Common myeloid progenitor, CD34-positive (primary cell): ENCODE results near the gene ZBTB4.
A peak's percentile ranks its signal among the peaks of the same experiment; 100 is the strongest.
"Not testable (repeated sequence)": the region's sequence is repeated elsewhere in the genome, so short reads cannot be mapped to it uniquely, and the experiment has no call there.

Source experiments
- CTCF ChIA-PET: fragments of 350-600 bp; sonication (Branson Sonifier 250); formaldehyde crosslinking; loops from one replicate; lab custom pipeline; 2021; ENCODE audit warnings: antibody characterized with exemption; lab: Charles Lee
- POLR2A ChIA-PET: fragments of 350-600 bp; sonication (Branson Sonifier 250); formaldehyde crosslinking; loops from one replicate; lab custom pipeline; 2021; ENCODE audit warnings: antibody characterized with exemption; lab: Charles Lee
- DNase-seq, 3 donors: peaks; one replicate each; pipeline versions ENCODE4 v3.0.0 to v3.0.0-alpha.2; 2013
- H3K27ac ChIP-seq, 2 experiments: 1 replicate in 1 of 2; 2 replicates in 1 of 2; pipeline ENCODE4 v1.7.0; 2013; ENCODE audit warnings: inconsistent platforms in 2 of 2, low read length in 2 of 2, mild to moderate bottlenecking in 2 of 2, low read depth in 1 of 2, moderate library complexity in 1 of 2; ENCODE audit not compliant: severe bottlenecking in 2 of 2, insufficient read depth in 1 of 2, poor library complexity in 1 of 2
- H3K27me3 ChIP-seq, 5 experiments: replicated peaks in 2 of 5; 1 replicate in 3 of 5; 2 replicates in 2 of 5; pipeline versions ENCODE4 v1.6.1 to v1.7.0; 2013; ENCODE audit warnings: low read length in 4 of 5, mild to moderate bottlenecking in 2 of 5, moderate library complexity in 2 of 5, inconsistent platforms in 1 of 5; ENCODE audit not compliant: insufficient read depth in 5 of 5, control insufficient read depth in 4 of 5
- H3K36me3 ChIP-seq, 4 experiments: 1 replicate in 2 of 4; 2 replicates in 2 of 4; pipeline versions ENCODE4 v1.6.1 to v1.7.0; 2013; ENCODE audit warnings: low read length in 3 of 4, control low read depth in 1 of 4, mild to moderate bottlenecking in 1 of 4; ENCODE audit not compliant: control insufficient read depth in 4 of 4, insufficient read depth in 4 of 4
- H3K4me1 ChIP-seq, 4 experiments: 1 replicate in 3 of 4; 2 replicates in 1 of 4; pipeline versions ENCODE4 v1.6.1 to v1.7.1; 2013; ENCODE audit warnings: low read length in 3 of 4, mild to moderate bottlenecking in 3 of 4, control low read depth in 1 of 4, inconsistent platforms in 1 of 4, moderate library complexity in 1 of 4; ENCODE audit not compliant: control insufficient read depth in 4 of 4, insufficient read depth in 4 of 4; ENCODE audit errors: control extremely low read depth in 1 of 4
- H3K4me3 ChIP-seq, 7 experiments: 1 replicate in 4 of 7; 2 replicates in 3 of 7; pipeline versions ENCODE4 v1.5.1 to v1.7.0; 2013; ENCODE audit warnings: mild to moderate bottlenecking in 7 of 7, low read length in 6 of 7, moderate library complexity in 6 of 7, inconsistent platforms in 2 of 7, low read depth in 2 of 7, control low read depth in 1 of 7; ENCODE audit not compliant: insufficient read depth in 4 of 7, control insufficient read depth in 1 of 7; ENCODE audit errors: extremely low read depth in 1 of 7
- H3K9me3 ChIP-seq, 5 experiments: 1 replicate in 4 of 5; 2 replicates in 1 of 5; pipeline versions ENCODE4 v1.6.1 to v1.7.1; 2013; ENCODE audit warnings: low read length in 4 of 5, mild to moderate bottlenecking in 2 of 5, inconsistent platforms in 1 of 5, low read depth in 1 of 5, moderate library complexity in 1 of 5; ENCODE audit not compliant: control insufficient read depth in 4 of 5, insufficient read depth in 2 of 5; ENCODE audit errors: control extremely low read depth in 1 of 5
- WGBS: methylation state at CpG from one replicate; pipeline ENCODE4 v1.1.5; 2013; ENCODE audit not compliant: insufficient coverage; 5-methylcytosine and 5-hydroxymethylcytosine counted together

The ZBTB4 gene

DNA sequence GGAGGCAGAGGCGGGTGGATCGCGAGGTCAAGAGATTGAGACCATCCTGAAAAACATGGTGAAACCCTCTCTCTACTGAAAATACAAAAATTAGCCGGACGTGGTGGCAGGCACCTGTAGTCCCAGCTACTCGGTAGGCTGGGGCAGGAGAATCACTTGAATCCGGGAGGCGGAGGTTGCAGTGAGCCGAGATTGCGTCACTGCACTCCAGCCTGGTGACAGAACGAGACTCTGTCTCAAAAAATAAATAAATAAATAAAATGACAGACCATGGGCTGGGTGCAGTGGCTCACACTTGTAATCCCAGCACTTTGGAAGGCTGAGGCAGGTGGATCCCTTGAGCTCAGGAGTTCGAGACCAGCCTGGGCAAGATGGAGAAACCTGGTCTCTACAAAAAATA is 9.6 kb downstream of the ZBTB4 start:
- H3K27me3 ChIP-seq, H3K9me3 ChIP-seq, H3K27ac ChIP-seq, DNase-seq, H3K4me3 ChIP-seq: not testable (repeated sequence)
- ChIA-PET CTCF (interaction anchor here (1.2 kb wide), 1 partner anchor 8 kb away, joined by 5 read pairs; no protein-coding TSS in a partner anchor), POLR2A (interaction anchor here (0.6 kb wide), 1 partner anchor 115 kb away, joined by 3 read pairs; no protein-coding TSS in a partner anchor)
- WGBS = 100% methylated on average over 5 of the region's 12 CpGs
- Histone ChIP-seq H3K36me3 (peaks cover 0 to 25% (median 7%) of the 10 kb centered on the region in 4 experiments), H3K4me1 (peaks cover 6 to 26% (median 21%) of the 10 kb centered on the region in 4 experiments)

- POLR2A ChIA-PET = interaction anchor here (1.1 kb wide), 1 partner anchor 11 kb away, joined by 4 read pairs; the partner anchor contains the start of gene ZBTB4
- H3K27ac ChIP-seq = no peak overlapping the region
- CTCF ChIA-PET = interaction anchor here (1.6 kb wide), 1 partner anchor 18 kb away, joined by 6 read pairs; no protein-coding TSS in a partner anchor
- no peak overlapping the region for H3K4me3 ChIP-seq
- H3K27me3 ChIP-seq = no peaks in the 10 kb centered on the region
- H3K9me3 ChIP-seq = no peaks in the 10 kb centered on the region
- 93% methylated on average over 10 of the region's 12 CpGs for WGBS
- H3K36me3 ChIP-seq = peaks cover 0 to 27% (median 10%) of the 10 kb centered on the region in 4 experiments
- H3K4me1 ChIP-seq = peaks cover 6 to 26% (median 21%) of the 10 kb centered on the region in 4 experiments
- DNase-seq = no peak
These were observed 10.5 kb downstream of the ZBTB4 start for GRCh38 chr17:7468804-7469389.

- no peaks in the 10 kb centered on the region for H3K27me3 ChIP-seq
- peaks cover 6 to 26% (median 21%) of the 10 kb centered on the region in 4 experiments for H3K4me1 ChIP-seq
- no peak overlapping the region for H3K4me3 ChIP-seq
- peaks cover 0 to 34% (median 15%) of the 10 kb centered on the region in 4 experiments for H3K36me3 ChIP-seq
- no peak overlapping the region for H3K27ac ChIP-seq
- CTCF ChIA-PET = interaction anchor here (1.1 to 1.6 kb wide), 4 partner anchors 11 to 27 kb away, joined by 3 to 6 read pairs (median 4); no protein-coding TSS in a partner anchor
- WGBS = 97% methylated on average over 11 of the region's 11 CpGs
- no peaks in the 10 kb centered on the region for H3K9me3 ChIP-seq
- POLR2A ChIA-PET = interaction anchor here (0.5 to 1.1 kb wide), 2 partner anchors 12 to 82 kb away, joined by 3 to 4 read pairs; partner anchors contain the start of gene ZBTB4
- DNase-seq = no peak
These were observed 11.1 kb downstream of the ZBTB4 start for GRCh38 chr17:7468290-7468689.

DNA sequence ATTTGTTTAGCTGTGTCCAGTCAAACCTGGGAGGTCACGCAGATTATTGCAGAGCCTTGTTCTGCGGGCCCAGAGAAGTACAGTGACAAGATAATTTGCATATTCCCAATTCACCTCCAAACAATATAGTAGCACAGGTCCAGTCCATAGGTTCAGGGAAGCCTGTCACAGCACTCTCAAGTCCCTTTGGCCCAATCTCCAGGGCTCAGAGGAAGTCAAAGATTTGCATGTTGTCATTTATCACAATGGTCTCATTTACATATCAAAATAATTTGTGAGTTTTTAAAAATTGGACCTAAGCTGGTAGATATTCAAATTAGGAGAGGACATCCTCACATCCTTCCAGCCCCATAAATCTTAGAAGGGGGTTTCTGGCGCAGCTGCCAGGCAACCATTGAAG is 11.9 kb downstream of the ZBTB4 start:
- Histone ChIP-seq H3K9me3 (no peaks in the 10 kb centered on the region), H3K27ac (peak overlapping the region; percentile 35 to 49), H3K4me3 (no peak overlapping the region), H3K27me3 (no peaks in the 10 kb centered on the region), H3K4me1 (peaks cover 6 to 26% (median 20%) of the 10 kb centered on the region in 4 experiments), H3K36me3 (peaks cover 0 to 41% (median 22%) of the 10 kb centered on the region in 4 experiments)
- POLR2A ChIA-PET = interaction anchor here (0.5 to 1.4 kb wide), 4 partner anchors 8 to 81 kb away, joined by 3 to 5 read pairs (median 4); no protein-coding TSS in a partner anchor
- CTCF ChIA-PET = interaction anchor here (0.7 to 2.0 kb wide), 9 partner anchors 10 to 93 kb away, joined by 3 to 7 read pairs (median 3); partner anchors contain the start of gene SPEM2
- DNase-seq = no peak
- WGBS = 85% methylated on average over 3 of the region's 3 CpGs

DNA sequence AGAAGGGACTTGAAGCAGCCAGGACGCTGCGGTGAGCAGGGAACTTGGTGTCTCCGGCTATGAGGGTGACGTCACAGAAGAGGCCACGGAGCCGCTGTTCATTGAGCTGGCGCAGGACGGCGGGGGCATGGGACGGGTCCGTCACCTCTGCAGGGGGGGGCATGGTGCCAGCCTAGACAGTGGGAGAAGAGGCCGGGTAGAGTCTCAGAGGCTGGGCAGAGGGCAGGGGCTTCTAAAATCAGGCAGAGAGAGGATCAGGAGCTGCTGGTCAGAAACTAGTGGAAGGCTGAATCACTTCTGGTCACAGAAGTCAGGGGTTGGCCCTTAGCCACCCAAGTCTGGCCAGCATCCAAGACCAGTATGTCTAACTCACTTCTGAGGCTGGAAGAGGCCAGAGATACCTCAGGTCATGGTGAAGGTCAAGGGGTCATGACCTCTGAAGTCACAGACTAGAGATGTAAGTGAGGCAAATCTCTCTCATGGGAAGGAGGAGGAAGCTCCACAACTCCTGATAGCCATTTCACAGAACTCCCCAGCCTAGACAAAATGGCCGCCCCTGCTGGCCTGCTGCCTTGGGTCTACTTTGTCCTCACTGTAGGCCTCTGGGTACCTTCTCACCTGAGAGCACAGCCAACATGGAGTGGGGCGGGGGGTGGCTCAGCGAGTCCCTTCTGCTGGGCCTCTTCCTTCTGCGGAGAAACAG is 12.6 kb downstream of the ZBTB4 start:
- Histone ChIP-seq H3K4me1 (peaks cover 6 to 21% (median 17%) of the 10 kb centered on the region in 4 experiments), H3K9me3 (no peaks in the 10 kb centered on the region), H3K4me3 (no peak overlapping the region), H3K27ac (peak overlapping the region; percentile 35 to 49), H3K36me3 (peaks cover 0 to 49% (median 26%) of the 10 kb centered on the region in 4 experiments), H3K27me3 (no peaks in the 10 kb centered on the region)
- CTCF ChIA-PET = interaction anchor here (0.8 to 2.0 kb wide), 9 partner anchors 9 to 111 kb away, joined by 3 to 7 read pairs (median 3); partner anchors contain the start of gene SPEM2
- no peak for DNase-seq
- POLR2A ChIA-PET = interaction anchor here (0.7 to 1.4 kb wide), 5 partner anchors 8 to 20 kb away, joined by 3 to 5 read pairs (median 5); partner anchors contain the start of gene ZBTB4
- WGBS = 82% methylated on average over 14 of the region's 16 CpGs

DNA sequence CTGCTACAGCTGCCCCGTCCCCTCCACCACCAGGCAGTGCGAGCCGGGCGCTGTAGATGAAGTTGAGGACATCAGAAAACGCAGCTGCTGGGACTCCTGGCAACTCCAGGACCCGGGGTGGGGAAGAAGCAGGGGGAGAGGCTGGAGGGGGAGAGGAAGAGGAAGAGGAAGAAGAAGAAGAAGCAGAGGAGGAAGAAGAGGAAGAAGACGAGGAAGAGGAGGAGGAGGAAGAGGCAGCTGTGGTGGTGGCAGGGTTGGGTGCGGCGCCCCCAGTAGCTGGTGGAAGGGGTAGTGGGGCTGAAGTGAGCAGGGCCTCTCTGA is 13.2 kb downstream of the ZBTB4 start:
- DNase-seq = no peak
- H3K4me1 ChIP-seq = peaks cover 2 to 16% (median 13%) of the 10 kb centered on the region in 4 experiments
- over 99% methylated on average over 9 of the region's 9 CpGs for WGBS
- CTCF ChIA-PET = interaction anchor here (0.6 to 2.0 kb wide), 6 partner anchors 9 to 111 kb away, joined by 3 to 7 read pairs (median 4); no protein-coding TSS in a partner anchor
- no peaks in the 10 kb centered on the region for H3K27me3 ChIP-seq
- no peak overlapping the region for H3K27ac ChIP-seq
- POLR2A ChIA-PET = interaction anchor here (1.0 to 1.4 kb wide), 4 partner anchors 8 to 13 kb away, joined by 4 to 5 read pairs (median 5); partner anchors contain the start of gene ZBTB4
- H3K4me3 ChIP-seq = no peak overlapping the region
- H3K9me3 ChIP-seq = no peaks in the 10 kb centered on the region
- H3K36me3 ChIP-seq = peaks cover 0 to 53% (median 30%) of the 10 kb centered on the region in 4 experiments
